Tibial nerve (tissue), 4 donors: ENCODE measurements around the gene GLP1R.

Experiments
- EP300 ChIP-seq, 2 donors: sonication (generic); formaldehyde crosslinking; IDR thresholded peaks; one replicate each; pipeline ENCODE4 v1.6.1; 2017; ENCODE audit warnings: antibody characterized with exemption in 2 of 2, mild to moderate bottlenecking in 1 of 2
- POLR2A ChIP-seq, 2 donors: fragments of 450-650 bp; IDR thresholded peaks; one replicate each; pipeline ENCODE4 v1.6.1; 2017; ENCODE audit warnings: antibody characterized with exemption in 2 of 2, mild to moderate bottlenecking in 2 of 2, moderate library complexity in 2 of 2
- TF ChIP-seq, protein P1 (sequence below), 5 experiments: fragments of 200-600 bp in 3 of 5; fragments of 450-650 bp in 2 of 5; sonication (generic) in 3 of 5; IDR thresholded peaks; one replicate each; pipeline ENCODE4 v1.5.1; 2016 to 2019; ENCODE audit warnings: antibody characterized with exemption in 5 of 5, mild to moderate bottlenecking in 3 of 5, moderate library complexity in 2 of 5

DNA sequence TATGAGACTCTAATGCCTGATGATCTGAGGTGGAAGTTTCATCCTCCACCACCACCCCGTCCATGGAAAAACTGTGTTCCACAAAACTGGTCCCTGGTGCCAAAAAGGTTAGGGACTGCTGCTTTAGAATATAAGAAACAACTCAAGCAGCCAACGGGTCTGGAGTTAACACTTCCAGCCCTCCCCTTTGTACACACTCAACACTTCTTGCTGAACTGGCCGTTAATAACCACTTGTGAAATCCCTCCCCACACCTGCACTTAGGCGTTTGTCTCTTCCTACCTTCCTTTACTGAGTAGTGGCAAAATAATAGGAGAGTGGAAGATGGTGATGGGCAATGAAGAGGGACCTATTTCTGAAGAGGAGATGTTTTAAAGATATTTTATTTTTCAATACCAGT, 55.9 kb downstream of the GLP1R start:
- TF ChIP-seq, protein P1, sequence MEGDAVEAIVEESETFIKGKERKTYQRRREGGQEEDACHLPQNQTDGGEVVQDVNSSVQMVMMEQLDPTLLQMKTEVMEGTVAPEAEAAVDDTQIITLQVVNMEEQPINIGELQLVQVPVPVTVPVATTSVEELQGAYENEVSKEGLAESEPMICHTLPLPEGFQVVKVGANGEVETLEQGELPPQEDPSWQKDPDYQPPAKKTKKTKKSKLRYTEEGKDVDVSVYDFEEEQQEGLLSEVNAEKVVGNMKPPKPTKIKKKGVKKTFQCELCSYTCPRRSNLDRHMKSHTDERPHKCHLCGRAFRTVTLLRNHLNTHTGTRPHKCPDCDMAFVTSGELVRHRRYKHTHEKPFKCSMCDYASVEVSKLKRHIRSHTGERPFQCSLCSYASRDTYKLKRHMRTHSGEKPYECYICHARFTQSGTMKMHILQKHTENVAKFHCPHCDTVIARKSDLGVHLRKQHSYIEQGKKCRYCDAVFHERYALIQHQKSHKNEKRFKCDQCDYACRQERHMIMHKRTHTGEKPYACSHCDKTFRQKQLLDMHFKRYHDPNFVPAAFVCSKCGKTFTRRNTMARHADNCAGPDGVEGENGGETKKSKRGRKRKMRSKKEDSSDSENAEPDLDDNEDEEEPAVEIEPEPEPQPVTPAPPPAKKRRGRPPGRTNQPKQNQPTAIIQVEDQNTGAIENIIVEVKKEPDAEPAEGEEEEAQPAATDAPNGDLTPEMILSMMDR (IDR thresholded peaks at IDR 0.05), result no peak
- TF ChIP-seq POLR2A (IDR thresholded peaks at IDR 0.05) (no peak), EP300 (IDR thresholded peaks at IDR 0.05) (no peak)
